KOPT-K1 (cell line): ENCODE results near the gene SLFN14.

Experiments
- H3K27ac ChIP-seq: fragments of 200-600 bp; sonication (generic); 2 replicates; pipeline ENCODE4 v1.5.1; 2016; ENCODE audit warnings: antibody characterized with exemption, mild to moderate bottlenecking, low read depth, low read length; ENCODE audit not compliant: poor library complexity, severe bottlenecking
- H3K36me3 ChIP-seq: fragments of 200-600 bp; sonication (generic); 2 replicates; pipeline ENCODE4 v1.5.1; 2017; ENCODE audit warnings: antibody characterized with exemption, mild to moderate bottlenecking, low read length, moderate library complexity; ENCODE audit not compliant: insufficient read depth
- H3K9me3 ChIP-seq: fragments of 200-600 bp; sonication (generic); 2 replicates; pipeline ENCODE4 v1.5.1; 2017; ENCODE audit warnings: antibody characterized with exemption, low read length, mild to moderate bottlenecking; ENCODE audit not compliant: insufficient read depth, poor library complexity, severe bottlenecking

The SLFN14 gene

GRCh38 chr17:35560703-35561102, at the start of gene SLFN14:
TSS of gene SLFN14 (minus strand) at chr17:35560819. CDS start at chr17:35558062, 2,757 bp downstream.
- H3K36me3 ChIP-seq: no peaks in the 10 kb centered on the region
- H3K9me3 ChIP-seq: no peaks in the 10 kb centered on the region
- H3K27ac ChIP-seq: no peak within 1 kb of the TSS

GRCh38 chr17:35609831-35610230, 49.2 kb upstream of the SLFN14 start:
- Histone ChIP-seq H3K27ac (no peak overlapping the region), H3K36me3 (peaks cover 74% of the 10 kb centered on the region), H3K9me3 (no peaks in the 10 kb centered on the region)

DNA sequence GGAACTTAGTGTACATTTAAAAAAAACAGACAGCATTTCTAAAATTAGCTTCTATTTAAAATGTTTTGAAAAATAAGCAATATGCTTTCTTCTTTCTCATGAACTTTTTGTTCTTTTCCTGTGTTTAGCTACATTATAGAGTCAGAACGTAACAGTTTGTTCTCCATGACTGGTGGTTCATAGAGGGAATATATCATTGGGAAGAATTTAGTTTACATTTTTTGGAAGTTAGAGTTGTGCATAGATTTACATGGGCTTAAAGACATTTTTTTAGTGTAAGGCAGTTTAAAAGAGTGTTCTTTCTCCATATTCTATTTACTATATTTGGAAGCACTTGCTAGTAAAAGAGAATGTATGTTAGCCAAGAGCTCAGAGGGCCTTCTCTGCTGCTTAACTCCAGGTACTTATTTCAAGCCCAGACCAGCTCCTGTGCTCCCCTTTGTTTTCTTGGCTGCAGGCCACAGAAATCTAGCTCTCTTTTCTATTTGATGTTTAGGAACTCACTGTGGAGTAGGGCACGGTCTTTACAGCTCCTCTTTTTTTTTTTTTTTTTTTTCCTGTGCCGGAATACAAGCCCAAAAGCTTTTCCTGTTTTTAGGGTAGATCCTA, 46.7 kb upstream of the SLFN14 start:
- no peaks in the 10 kb centered on the region for H3K9me3 ChIP-seq
- peaks cover 86% of the 10 kb centered on the region for H3K36me3 ChIP-seq
- H3K27ac ChIP-seq: no peak overlapping the region

DNA sequence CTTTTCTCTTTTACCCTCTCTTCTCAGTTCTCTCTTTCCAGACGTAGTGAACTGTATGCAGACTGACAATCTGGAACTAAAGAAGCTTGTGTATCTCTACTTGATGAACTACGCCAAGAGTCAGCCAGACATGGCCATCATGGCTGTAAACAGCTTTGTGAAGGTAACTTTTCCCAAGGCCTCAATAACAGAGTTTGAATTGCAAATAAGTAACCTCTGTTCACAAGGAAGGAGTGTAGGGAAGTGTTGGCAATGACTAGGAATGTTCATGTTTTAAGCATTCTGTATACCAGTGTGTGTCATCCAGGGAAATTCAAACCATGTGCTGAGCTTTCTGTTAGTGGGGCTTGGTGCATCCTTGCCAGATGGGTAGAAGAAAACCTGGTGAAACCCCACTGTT, 45.1 kb upstream of the SLFN14 start:
- Histone ChIP-seq H3K36me3 (peaks cover 85% of the 10 kb centered on the region), H3K9me3 (no peaks in the 10 kb centered on the region), H3K27ac (no peak overlapping the region)

DNA sequence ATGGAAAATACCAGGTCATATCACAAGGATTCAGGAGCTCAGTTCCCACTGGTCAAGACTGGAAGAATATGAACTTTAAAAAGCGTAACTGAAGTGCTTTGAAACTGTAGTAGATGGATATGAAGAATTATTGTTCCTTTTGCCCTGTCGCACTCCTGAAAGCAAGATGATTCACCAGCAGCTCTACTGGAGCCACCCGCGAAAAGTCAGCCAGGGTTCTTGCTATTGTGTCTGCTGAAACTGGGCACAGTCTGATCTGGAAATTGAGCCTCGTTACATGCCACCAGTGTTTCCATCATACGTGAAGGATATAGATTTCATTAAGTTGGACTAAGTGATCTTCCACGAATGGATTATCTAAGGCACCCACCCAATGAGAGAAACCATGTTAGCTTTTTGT, 43.1 kb upstream of the SLFN14 start:
- Histone ChIP-seq H3K36me3 (peaks cover 84% of the 10 kb centered on the region), H3K27ac (no peak overlapping the region), H3K9me3 (no peaks in the 10 kb centered on the region)

- Histone ChIP-seq H3K27ac (no peak overlapping the region), H3K36me3 (peaks cover 78% of the 10 kb centered on the region), H3K9me3 (no peaks in the 10 kb centered on the region)
Observed at GRCh38 chr17:35597604-35598003, 37.0 kb upstream of the SLFN14 start.

DNA sequence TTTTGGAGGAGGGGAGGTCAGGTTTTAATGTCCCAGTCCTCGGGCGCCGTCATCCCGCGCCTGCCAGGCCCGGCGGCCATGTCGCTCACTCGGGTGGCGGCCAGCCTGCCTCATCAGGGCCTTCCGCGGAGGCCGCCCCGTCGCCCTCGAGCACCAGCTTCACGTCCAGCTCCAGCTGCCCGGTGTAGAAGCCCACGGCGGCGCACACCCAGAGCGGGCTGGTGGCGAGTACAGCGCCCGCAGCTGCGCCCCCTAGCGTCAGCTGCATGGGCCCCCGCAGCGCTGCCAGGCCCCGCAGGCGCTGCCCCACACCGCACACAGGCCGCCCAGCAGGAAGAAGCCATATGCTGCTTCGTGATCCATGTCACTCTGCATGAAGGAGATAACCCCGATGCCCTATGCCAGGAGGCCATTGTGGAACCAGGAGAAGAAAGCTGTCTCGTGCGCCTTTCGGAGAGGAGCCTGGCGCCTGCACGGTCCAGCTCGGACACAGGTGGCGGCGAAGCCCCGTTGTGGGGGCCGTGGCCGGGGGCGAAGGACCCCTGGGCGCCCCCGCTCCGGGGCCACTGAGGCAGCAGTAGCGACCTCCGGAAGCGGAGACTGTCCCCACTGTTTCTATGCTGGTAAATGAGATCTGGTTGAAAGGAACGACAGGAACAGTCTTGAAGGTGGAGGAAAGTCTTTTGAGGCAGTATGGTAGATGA, 36.1 kb upstream of the SLFN14 start:
- peaks cover 69% of the 10 kb centered on the region for H3K36me3 ChIP-seq
- H3K9me3 ChIP-seq: no peaks in the 10 kb centered on the region
- H3K27ac ChIP-seq: no peak overlapping the region

- Histone ChIP-seq H3K36me3 (peaks cover 63% of the 10 kb centered on the region), H3K9me3 (no peaks in the 10 kb centered on the region), H3K27ac (no peak overlapping the region)
Observed at GRCh38 chr17:35596072-35596471, 35.5 kb upstream of the SLFN14 start.

GRCh38 chr17:35588196-35588920, 27.7 kb upstream of the SLFN14 start:
- H3K36me3 ChIP-seq: no peaks in the 10 kb centered on the region
- H3K27ac ChIP-seq: no peak overlapping the region
- no peaks in the 10 kb centered on the region for H3K9me3 ChIP-seq

DNA sequence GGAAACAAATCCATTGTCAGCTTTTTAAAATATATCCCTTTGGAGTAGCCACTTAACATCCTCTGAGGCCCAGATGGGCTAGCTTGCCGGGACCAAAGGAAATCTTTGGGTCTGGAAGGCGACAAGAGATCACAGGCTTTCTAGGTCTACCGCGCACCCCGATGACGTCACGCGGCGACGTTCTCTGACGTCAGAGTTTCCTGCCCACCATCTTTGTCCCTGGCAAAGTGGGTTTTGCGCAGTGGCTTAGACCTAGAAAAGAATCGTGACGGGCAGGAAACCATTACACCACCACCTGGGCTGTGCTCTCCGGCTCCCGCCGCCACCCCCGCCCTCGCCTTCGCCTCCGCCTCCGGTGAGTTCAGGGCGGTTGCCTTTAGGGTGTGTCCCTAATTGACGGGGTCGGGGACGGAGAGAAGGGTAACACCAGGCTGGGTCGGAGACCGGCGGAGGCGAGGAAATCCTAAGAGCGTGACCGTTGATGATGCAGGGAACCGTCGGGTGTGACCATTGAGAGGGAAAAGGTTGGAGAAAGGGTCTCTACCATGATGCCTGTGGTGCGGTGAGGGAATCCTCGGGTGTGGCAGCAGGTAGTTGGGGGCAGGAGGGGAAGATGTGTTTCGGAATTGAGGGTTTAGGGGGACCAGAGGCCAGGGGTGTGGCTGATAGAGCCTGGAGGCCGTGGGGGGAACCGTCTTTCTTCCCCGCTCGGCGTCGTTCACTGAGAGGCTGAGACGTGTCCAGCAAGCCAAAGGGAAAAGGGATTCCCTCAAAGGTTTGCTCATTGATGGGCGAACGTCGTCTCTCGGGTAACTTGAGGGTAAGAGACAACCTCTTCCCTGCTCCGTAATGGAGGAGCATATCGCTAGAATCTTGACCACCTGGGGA, 26.7 kb upstream of the SLFN14 start, which contains the start of gene AP2B1:
Gene AP2B1 (plus strand): TSS at position 249 of the 888 bp plus-strand sequence. CDS start 6,709 bp downstream, outside the sequence.
- Histone ChIP-seq H3K36me3 (no peaks in the 10 kb centered on the region), H3K9me3 (no peaks in the 10 kb centered on the region), H3K27ac (peak within 1 kb of the TSS; percentile 87)

- Histone ChIP-seq H3K36me3 (no peaks in the 10 kb centered on the region), H3K9me3 (no peaks in the 10 kb centered on the region), H3K27ac (peak overlapping the region; percentile 87)
Observed at GRCh38 chr17:35586569-35587073, 26.0 kb upstream of the SLFN14 start.

GRCh38 chr17:35584061-35584460, 23.4 kb upstream of the SLFN14 start:
- Histone ChIP-seq H3K27ac (no peak overlapping the region), H3K9me3 (no peaks in the 10 kb centered on the region), H3K36me3 (no peaks in the 10 kb centered on the region)

DNA sequence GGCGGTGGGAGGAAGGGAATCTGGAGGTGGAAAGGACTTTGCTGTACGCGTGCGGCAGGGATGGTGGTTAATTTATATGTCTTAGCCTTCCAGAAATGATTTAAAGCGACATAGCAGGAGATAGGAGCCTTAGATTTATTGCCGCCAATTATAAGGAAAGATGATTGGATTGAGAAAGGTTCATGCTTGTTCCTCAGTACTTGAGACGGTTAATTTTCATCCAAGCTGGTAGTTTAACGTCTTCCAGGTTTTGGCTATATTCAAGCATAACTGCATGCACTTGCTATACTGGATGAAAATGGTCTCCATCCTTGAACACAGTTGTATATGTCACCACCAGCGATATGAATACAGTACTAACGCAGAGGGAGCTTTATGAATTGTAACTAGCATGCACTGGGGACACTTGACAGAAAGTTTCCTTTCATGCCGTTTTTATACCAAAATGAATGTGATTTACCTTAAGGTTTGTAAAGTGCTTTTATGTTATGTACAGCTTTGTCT, 18.4 kb upstream of the SLFN14 start:
- peaks cover 28% of the 10 kb centered on the region for H3K36me3 ChIP-seq
- H3K9me3 ChIP-seq: no peaks in the 10 kb centered on the region
- H3K27ac ChIP-seq: peak overlapping the region; percentile 88

- peak within 1 kb of the TSS; percentile 88 for H3K27ac ChIP-seq
- no peaks in the 10 kb centered on the region for H3K9me3 ChIP-seq
- peaks cover 35% of the 10 kb centered on the region for H3K36me3 ChIP-seq
Observed at GRCh38 chr17:35578197-35578928, 17.7 kb upstream of the SLFN14 start, which contains the start of gene PEX12. TSS of gene PEX12 (minus strand) at chr17:35578571. CDS start at chr17:35578021, 550 bp downstream.
